HepG2 (cell line): Measurements from ENCODE around the gene RAB18. TPM values are rescaled to one million over a fixed set of nuclear protein-coding genes. Genes with fewer than 3 reads are reported as not detected.

Experiments
- ARID4A ChIP-seq: sonication (generic); formaldehyde crosslinking; IDR thresholded peaks from 2 replicates; pipeline ENCODE4 v1.5.0; 2020; ENCODE audit warnings: mild to moderate bottlenecking, missing genetic modification reagents, borderline replicate concordance
- ATF3 ChIP-seq: sonication (generic); formaldehyde crosslinking; IDR thresholded peaks from 2 replicates; pipeline ENCODE4 v1.4.0; 2020; ENCODE audit warnings: missing genetic modification reagents
- FLYWCH1 ChIP-seq: sonication (generic); formaldehyde crosslinking; IDR thresholded peaks from 2 replicates; pipeline ENCODE4 v1.8.1; 2023; ENCODE audit warnings: mild to moderate bottlenecking, missing genetic modification reagents
- GATAD1 ChIP-seq: IDR thresholded peaks from 2 replicates; pipeline ENCODE4 v1.6.1; 2016; ENCODE audit warnings: missing genetic modification reagents, missing compliant biosample characterization
- HES4 ChIP-seq: sonication (generic); formaldehyde crosslinking; IDR thresholded peaks from 2 replicates; pipeline ENCODE4 v1.9.0; 2021; ENCODE audit warnings: mild to moderate bottlenecking, missing genetic modification reagents, borderline replicate concordance
- MEIS1 ChIP-seq: sonication (generic); formaldehyde crosslinking; IDR thresholded peaks from 2 replicates; pipeline ENCODE4 v1.9.0; 2021; ENCODE audit warnings: mild to moderate bottlenecking, missing genetic modification reagents, moderate library complexity, borderline replicate concordance
- NAIF1 ChIP-seq: sonication (generic); formaldehyde crosslinking; IDR thresholded peaks from 2 replicates; pipeline ENCODE4 v1.5.0; 2020; ENCODE audit warnings: mild to moderate bottlenecking, missing genetic modification reagents, borderline replicate concordance
- RFXANK ChIP-seq: IDR thresholded peaks from 2 replicates; pipeline ENCODE4 v1.6.1; 2016
- SP4 ChIP-seq: sonication (generic); formaldehyde crosslinking; IDR thresholded peaks from 2 replicates; pipeline ENCODE4 v1.8.1; 2023; ENCODE audit warnings: mild to moderate bottlenecking, missing genetic modification reagents
- SRF ChIP-seq: IDR thresholded peaks from 2 replicates; pipeline ENCODE4 v1.6.1; 2011; ENCODE audit warnings: mild to moderate bottlenecking, low read depth, low read length, moderate library complexity
- TERF1 ChIP-seq: sonication (generic); formaldehyde crosslinking; IDR thresholded peaks from 2 replicates; pipeline ENCODE4 v1.8.0; 2022; ENCODE audit warnings: mild to moderate bottlenecking, missing genetic modification reagents, moderate library complexity
- TFDP1 ChIP-seq: IDR thresholded peaks from 2 replicates; pipeline ENCODE4 v1.6.1; 2016; ENCODE audit warnings: missing compliant biosample characterization, missing genetic modification reagents, borderline replicate concordance
- ZNF557 ChIP-seq: sonication (generic); formaldehyde crosslinking; IDR thresholded peaks from 2 replicates; pipeline ENCODE4 v1.4.0; 2020; ENCODE audit warnings: missing genetic modification reagents
- ZXDC ChIP-seq: sonication (generic); formaldehyde crosslinking; IDR thresholded peaks from 2 replicates; pipeline ENCODE4 v1.5.0; 2020; ENCODE audit warnings: mild to moderate bottlenecking, missing genetic modification reagents
- polyA plus RNA-seq, 8 experiments: library from polyadenylated mRNA; depleted of rRNA in 3 of 8; stranded (reverse) in 7 of 8; unstranded in 1 of 8; fragments of >200 nt; fragmentation: Illumina TruSeq in 4 of 8; extraction: Trizol in 4 of 8; gene quantifications; 2 replicates each; pipeline versions ENCODE4 v1.2.1 to v1.2.3, GENCODE V29; 2011 to 2016; ENCODE audit warnings: low read depth in 4 of 8, missing spikeins in 1 of 8, mixed read lengths in 1 of 8; ENCODE audit not compliant: insufficient read depth in 1 of 8
- total RNA-seq, 5 experiments: library from RNA; depleted of rRNA; stranded (reverse); fragments of >200 nt; fragmentation: Illumina TruSeq; extraction: Trizol; gene quantifications; 2 replicates each; pipeline ENCODE4 v1.2.3, GENCODE V29; 2016; ENCODE audit warnings: low read depth in 1 of 5

Gene RAB18
- total and polyA plus RNA-seq, 2 of the 13 experiments (the other 11 are each of a cell fraction or from before 2014, with no cell fraction given), result 22.3 to 69.1 TPM

- TF ChIP-seq ATF3 (CRISPR knock-in tag) (no peak), GATAD1 (CRISPR knock-in tag) (peak; percentile 95), ARID4A (CRISPR knock-in tag) (peak; percentile 93), SP4 (CRISPR knock-in tag) (no peak), NAIF1 (CRISPR knock-in tag) (peak; percentile 80; the same call in 1 of the 2 replicates), MEIS1 (CRISPR knock-in tag) (peak; percentile 80), RFXANK (CRISPR knock-in tag) (no peak; the same call in 1 of the 2 replicates), ZXDC (CRISPR knock-in tag) (peak; percentile 84; the same call in 1 of the 2 replicates), FLYWCH1 (no peak), ZNF557 (CRISPR knock-in tag) (peak; percentile 87; the same call in 1 of the 2 replicates), TERF1 (no peak), HES4 (CRISPR knock-in tag) (peak; percentile 81), TFDP1 (peak; percentile 72; the same call in 1 of the 2 replicates), SRF (peak; percentile 58; the same call in 1 of the 2 replicates)
Observed at GRCh38 chr10:27504007-27504807, at the start of gene RAB18 (continued).
